ENCODE measurements around the gene ZC3H12C. TPM values are rescaled to one million over a fixed set of nuclear protein-coding genes. Genes with fewer than 3 reads are reported as not detected.
"Not testable (repeated sequence)": the region's sequence is repeated elsewhere in the genome, so short reads cannot be mapped to it uniquely, and the experiment has no call there.

Gene ZC3H12C
- total RNA-seq, 2 donors from 2014 or later = 17.8 to 20.4 TPM

DNA sequence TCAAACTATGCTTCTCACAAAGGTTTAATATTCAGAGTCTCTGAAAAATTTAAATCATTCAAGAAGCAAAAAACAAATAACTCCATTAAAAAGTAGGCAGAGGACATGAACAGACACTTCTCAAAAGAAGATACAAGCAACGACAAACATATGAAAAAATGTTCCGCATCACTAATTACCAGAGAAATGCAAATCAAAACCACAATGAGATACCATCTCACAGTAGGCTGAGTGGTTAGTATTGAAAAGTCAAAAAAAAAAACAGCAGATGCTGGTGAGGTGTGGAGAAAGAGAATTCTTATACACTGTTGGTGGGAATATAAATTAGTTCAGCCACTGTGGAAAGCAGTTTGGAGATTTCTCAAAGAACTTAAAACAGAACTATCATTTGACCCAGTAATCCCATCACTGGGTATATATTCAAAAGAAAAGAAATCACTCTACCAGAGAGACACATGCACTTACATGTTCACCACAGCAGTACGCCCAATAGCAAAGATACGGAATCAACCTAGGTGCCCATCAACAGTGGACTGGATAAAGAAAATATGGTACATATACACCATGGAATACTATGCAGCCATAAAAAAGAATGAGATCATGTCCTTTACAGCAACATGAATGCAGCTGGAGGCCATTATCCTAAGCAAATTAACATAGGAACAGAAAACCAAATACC lies 99.6 kb downstream of the ZC3H12C start:
- DNase-seq; intact Hi-C loops (cut with DNase I, micrococcal nuclease); ATAC-seq: not testable (repeated sequence)

DNA sequence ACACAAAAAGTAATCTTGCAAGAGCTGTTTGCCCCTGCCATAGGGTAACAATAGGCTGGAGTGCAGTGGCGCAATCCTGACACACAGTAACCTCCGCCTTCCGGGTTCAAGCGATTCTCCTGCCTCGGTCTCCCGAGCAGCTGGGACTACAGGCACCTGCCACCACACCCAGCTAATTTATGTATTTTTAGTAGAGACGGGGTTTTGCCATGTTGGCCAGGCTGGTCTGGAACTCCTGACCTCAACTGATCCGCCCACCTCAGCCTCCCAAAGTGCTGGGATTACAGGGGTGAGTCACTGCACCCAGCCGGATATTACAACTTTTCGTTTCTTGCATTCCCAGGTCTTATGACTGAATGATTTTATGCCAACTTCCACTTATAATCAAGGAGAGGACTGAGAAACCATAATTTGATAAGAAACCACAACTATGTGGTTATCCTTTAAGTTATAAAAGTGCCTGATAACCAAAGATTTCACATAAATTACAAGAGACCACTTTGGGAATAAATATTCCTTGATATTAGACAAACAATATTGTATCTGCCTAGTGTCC lies 101.1 kb downstream of the ZC3H12C start:
- ATAC-seq = peak; percentile 81
- DNase-seq = peak; percentile 26 to 56
- intact Hi-C loops (cut with DNase I, micrococcal nuclease) = not testable (repeated sequence)

DNA sequence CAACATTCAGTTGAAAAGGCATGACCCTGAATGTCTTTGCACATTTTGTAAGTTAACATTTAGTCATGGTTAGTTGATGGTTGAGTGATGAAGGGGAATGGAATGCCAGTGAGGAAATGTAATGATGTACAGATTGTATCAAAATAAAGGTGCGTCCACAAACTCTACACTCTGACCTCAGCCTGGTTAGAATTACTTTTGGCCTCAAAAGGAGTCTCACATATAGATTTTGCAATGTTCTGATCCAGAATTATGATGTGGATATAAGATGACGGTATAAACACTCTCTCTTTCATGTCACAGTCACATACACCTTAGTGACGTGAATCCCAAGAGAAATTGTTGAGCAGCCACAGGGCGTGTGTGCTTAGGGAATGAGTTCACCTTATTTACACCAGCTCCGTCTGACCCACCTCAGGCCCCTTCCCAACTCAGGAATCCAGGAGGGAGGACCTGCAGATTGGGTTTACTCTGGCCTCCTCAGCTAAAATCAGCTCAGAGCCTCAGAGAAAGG lies 103.1 kb downstream of the ZC3H12C start:
- intact Hi-C loops (cut with DNase I, micrococcal nuclease) = no loop called here
- ATAC-seq = no peak

DNA sequence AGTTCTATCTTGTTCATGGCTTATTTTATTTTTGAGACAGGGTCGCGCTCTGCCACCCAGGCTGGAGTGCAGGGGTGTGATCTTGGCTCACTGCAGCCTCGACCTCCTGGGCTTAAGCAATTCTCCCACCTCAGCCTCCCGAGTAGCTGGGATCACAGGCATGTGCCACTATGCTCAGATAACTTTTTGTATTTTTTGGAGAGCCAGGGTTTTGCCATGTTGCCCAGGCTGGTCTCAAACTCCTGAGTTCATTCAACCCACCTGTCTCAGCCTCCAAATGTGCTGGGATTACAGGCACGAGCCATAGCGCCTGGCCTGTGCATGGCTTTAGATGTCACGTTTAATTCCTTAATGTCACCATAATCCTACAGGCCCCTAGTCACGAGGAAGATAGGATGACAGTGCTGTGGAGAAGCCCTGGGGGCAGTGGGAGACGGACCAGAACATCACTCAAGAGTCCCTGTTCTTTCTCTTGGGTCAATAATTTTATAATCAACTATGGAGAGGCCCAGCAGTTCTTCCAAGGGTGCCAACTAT lies 103.8 kb downstream of the ZC3H12C start:
- ATAC-seq (no peak), DNase-seq (no peak)
- intact Hi-C loops (cut with DNase I, micrococcal nuclease) = no loop called here

More for the DNA sequence above, 103.1 kb downstream of the ZC3H12C start:
- DNase-seq = no peak

DNA sequence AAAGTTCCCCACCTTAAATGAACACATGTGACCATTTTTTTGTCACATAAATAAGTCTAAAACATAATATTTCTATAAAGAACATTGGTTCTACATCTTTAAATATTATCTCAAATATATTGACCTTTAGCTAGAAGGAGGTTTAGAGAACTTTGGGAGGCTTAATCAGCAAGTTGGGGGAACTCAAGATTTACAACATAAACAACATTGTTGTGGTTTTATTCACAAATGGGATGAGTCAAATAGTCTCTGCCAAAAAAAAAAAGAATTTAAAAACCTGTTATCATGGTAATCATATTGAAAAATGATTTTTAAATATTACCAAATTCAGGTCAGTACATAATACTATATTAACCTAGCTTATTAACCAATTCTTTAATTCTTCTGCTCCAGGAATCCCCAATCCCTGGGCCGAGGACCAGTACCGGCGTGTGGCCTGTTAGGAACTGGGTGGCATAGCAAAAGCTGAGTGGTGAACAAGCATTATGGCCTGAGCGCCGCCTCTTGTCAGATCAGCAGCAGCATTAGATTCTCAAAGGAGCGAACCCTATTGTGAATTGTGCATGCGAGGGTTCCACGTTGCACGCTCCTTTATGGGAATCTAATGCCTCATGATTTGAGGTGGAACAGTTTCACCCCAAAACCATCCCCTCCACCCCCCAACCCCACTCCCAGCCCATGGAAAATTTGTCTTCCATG lies 105.0 kb downstream of the ZC3H12C start:
- intact Hi-C loops (cut with DNase I, micrococcal nuclease) = no loop called here
- DNase-seq (no peak), ATAC-seq (no peak)

DNA sequence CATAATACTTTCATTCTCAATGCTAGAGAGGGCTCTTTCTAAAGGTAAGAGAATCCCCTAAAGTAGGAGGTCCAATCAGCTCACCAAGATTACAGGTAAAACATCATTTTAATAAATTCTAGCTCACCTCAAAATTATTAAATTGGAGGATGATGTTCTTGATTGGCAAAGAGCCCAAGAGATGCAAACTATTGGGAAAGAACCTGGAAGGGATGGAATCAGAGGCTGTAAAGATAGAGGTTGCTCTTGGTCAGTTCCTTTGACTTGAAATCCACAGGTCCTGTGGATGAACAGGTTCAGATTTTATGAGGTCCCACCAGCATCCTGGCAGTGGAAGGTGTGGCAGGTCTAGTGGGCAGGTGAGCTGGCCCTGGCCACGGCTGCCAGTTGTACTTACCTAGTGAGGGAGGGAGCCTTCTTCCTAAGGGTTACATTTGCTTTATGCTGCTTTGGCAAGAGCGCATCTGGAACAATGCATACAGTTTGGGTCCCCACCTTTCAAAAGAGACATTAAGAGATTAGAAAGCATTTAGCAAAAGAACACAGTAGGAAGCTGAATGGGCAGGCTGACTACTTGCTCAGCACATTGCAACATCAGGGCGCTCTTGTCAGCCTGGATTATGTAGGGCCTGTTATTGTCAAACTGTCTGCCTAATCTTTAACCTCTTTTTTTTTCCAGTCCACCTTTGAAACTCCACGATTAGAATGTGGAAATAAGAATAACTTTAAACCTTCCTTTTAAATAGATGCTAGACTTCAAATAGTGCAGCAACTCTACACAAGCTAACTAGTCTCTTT lies 106.2 kb downstream of the ZC3H12C start:
- intact Hi-C loops (cut with DNase I, micrococcal nuclease) = no loop called here
- no peak for DNase-seq
- ATAC-seq = no peak

DNA sequence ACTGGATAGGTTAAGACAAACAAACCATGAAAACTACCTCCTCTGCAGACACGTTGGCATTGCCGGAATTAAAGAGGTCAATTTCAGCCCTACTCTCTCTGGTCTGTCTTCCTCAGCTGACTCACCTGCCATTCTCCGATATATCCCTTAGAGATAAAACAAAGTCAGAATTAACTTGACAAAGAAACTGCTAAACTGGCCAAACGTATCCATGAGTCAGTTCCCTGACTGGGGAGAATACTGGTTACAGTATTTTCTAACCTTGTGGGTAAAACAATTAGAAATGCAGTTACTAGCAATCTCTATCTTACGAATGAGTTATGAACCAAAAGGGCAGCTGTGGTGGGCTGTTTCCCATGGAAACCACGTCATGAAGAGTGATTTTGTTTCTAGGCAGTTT lies 107.0 kb downstream of the ZC3H12C start:
- ATAC-seq (no peak), DNase-seq (no peak)
- intact Hi-C loops (cut with DNase I, micrococcal nuclease) = loop anchor here in 1 of 2 donors (2.0 kb wide), 1 partner anchor 233 kb away; no protein-coding TSS in a partner anchor

DNA sequence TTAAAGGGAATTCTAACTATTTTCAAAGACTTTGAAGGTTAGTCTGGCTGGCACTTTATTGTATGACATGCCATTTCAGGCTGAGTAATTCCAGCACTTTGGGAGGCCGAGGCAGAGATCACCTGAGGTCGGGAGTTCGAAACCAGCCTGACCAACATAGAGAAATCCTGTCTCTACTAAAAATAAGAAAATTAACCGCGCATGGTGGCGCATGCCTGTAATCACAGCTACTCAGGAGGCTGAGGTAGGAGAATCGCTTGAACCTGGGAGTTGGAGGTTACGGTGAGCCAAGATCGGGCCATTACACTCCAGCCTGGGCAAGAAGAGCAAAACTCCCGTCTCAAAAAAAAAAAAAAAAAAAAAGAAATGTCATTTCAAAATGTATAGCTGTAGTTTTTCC lies 107.6 kb downstream of the ZC3H12C start:
- no peak for ATAC-seq
- intact Hi-C loops (cut with DNase I, micrococcal nuclease) = loop anchor here in 1 of 2 donors (2.0 kb wide), 1 partner anchor 232 kb away; no protein-coding TSS in a partner anchor
- no peak for DNase-seq

DNA sequence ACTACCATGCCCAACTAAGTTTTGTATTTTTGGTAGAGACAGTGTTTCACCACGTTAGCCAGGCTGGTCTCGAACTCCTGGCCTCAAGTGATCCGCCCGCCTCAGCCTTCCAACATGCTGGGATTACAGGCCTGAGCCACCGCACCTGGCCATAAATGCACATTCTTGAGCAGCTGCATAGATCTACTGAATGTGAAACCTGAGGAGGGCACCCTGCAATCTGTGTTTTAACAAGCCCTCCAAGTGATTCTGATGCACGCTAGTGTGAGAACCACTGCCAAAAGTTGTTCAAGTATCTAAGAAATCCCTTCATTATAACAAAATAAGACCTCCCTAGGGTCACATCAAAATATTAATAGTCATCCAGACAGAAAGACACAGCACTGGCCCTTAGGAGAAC lies 113.9 kb downstream of the ZC3H12C start:
- DNase-seq (no peak), ATAC-seq (no peak)
- intact Hi-C loops (cut with DNase I, micrococcal nuclease) = no loop called here

DNA sequence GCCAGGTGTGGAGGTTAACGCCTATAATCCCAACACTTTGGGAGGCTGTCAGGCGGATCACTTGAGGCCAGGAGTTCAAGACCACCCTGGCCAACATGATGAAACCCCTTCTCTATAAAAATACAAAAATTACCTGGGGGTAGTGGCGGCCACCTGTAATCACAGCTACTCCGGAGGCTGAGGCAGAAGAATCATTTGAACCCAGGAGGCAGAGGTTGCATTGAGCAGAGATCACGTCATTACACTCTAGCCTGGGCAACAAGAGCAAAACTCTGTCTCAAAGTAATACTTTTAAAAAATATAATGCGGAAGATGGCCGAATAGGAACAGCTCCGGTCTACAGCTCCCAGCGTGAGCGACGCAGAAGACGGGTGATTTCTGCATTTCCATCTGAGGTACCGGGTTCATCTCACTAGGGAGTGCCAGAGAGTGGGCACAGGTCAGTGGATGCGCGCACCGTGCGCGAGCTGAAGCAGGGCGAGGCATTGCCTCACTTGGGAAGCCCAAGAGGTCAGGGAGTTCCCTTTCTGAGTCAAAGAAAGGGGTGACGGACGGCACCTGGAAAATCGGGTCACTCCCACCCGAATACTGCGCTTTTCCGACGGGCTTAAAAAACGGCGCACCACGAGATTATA lies 115.6 kb downstream of the ZC3H12C start:
- peak in 1 of 2 donors; percentile 22 for DNase-seq
- ATAC-seq; intact Hi-C loops (cut with DNase I, micrococcal nuclease): not testable (repeated sequence)

DNA sequence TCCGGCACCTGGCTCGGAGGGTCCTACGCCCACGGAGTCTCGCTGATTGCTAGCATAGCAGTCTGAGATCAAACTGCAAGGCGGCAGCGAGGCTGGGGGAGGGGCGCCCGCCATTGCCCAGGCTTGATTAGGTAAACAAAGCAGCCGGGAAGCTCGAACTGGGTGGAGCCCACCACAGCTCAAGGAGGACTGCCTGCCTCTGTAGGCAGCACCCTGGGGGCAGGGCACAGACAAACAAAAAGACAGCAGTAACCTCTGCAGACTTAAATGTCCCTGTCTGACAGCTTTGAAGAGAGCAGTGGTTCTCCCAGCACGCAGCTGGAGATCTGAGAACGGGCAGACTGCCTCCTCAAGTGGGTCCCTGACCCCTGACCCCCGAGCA lies 116.1 kb downstream of the ZC3H12C start:
- intact Hi-C loops (cut with DNase I, micrococcal nuclease); ATAC-seq; DNase-seq: not testable (repeated sequence)

DNA sequence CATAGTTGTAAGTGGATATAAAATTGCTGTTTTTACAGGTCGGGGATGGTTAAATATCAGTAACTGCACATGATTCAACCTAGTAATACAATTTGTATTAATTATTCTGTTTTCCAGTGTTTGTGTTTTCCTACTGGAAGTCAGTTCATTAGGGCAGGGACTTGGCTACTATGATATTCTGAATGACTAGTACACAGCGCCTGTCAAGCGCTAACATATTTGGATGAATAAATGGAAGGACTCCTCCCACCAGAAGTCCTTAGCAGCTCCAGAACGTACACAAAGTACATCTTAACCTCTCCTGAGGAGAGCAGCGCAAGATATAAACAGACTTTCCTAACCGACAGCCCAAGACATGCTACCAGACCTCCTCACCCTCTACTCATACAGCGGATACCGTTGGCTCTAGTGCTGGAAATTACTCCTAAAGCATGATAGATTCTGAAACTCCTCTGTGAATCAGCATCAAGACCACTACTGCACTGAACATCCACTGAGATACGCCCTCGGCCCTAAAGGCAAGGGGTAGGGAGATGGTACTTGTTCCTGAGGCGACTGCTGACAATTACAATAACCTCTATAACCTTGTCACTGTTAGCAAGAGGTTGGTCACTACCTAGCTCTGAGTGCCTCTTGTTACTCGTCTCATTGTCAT lies 124.2 kb downstream of the ZC3H12C start:
- ATAC-seq (no peak), DNase-seq (no peak)
- intact Hi-C loops (cut with DNase I, micrococcal nuclease) = no loop called here

DNA sequence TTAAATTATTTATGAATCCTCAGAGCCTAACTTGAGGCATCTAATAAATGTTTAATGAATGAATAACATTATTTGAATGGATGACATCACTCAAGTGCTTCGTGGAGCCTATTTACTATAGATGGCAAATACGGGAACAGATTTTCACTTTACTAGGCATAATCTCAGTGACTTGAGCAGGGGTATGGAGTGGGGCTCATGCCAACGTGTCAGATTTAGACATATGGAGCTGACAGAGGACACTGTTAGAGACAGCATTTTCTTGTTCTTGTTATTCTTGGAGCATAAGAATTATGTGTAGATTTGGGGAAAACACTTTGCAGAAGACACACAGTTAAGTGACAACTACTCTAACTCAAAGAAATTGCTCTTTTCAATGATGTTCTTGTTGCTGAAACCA lies 124.7 kb downstream of the ZC3H12C start:
- ATAC-seq (no peak), DNase-seq (no peak)
- intact Hi-C loops (cut with DNase I, micrococcal nuclease) = no loop called here

DNA sequence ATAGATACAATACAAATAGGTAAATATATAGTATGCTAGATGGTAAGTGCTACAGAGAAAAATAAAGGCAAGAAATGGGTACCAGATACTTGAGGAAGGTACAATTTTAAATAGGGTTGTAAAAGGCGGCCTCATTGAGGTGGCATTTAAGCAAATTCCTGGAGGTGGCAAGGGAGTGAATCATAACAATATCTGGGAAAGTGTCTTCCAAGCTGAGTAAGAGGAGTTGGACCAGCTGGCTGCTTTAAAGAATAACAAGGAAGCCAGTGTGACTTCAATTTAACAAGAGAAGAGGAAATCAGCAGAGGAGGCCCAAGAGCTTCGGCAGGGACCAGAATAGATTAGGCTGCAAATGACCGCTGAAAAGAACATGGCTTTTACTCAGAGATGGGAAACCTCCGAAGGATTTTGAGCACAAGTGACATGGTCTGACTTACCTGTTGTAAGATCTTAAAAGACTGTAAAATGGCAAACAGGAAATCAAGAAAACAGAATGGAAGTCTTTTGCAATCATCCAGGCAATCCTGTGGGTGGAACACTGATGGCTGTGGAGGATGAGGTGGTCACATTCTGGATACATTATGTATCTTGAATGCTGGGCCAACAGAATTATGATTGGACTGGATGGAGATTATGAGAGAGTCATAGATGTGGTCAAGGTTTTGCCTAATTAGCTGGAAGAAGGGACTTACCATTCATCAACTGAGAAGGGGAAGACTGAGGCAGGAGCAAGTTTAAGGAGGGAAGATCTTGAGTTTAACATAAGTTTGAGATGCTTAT lies 126.0 kb downstream of the ZC3H12C start:
- DNase-seq = no peak
- intact Hi-C loops (cut with DNase I, micrococcal nuclease) = no loop called here
- no peak for ATAC-seq
